COLO829 (cell line): ENCODE measurements around the gene MRPS33.
A peak's percentile ranks its signal among the peaks of the same experiment; 100 is the strongest.
"Not testable (repeated sequence)": the region's sequence is repeated elsewhere in the genome, so short reads cannot be mapped to it uniquely, and the experiment has no call there.

Experiments
- DNase-seq: peaks from one replicate; pipeline ENCODE4 v3.0.0; 2012; ENCODE audit warnings: low spot score

Gene MRPS33

GRCh38 chr7:141014524-141015395 lies at the start of gene MRPS33:
TSS of gene MRPS33 (minus strand) at chr7:141014952. CDS start at chr7:141010633, 4,319 bp downstream.
- DNase-seq = peak; percentile 100

- DNase-seq = no peak
Measured at GRCh38 chr7:141057788-141058187, 43.0 kb upstream of the MRPS33 start.

GRCh38 chr7:141055146-141055545 lies 40.4 kb upstream of the MRPS33 start:
- DNase-seq = no peak

GRCh38 chr7:141053626-141054025 lies 38.9 kb upstream of the MRPS33 start:
- no peak for DNase-seq

- DNase-seq = no peak
Measured at GRCh38 chr7:141045842-141046620, 31.3 kb upstream of the MRPS33 start.

- no peak for DNase-seq
Measured at GRCh38 chr7:141045126-141045841, 30.5 kb upstream of the MRPS33 start.

- DNase-seq = no peak
Measured at GRCh38 chr7:141043616-141044015, 28.9 kb upstream of the MRPS33 start.

- DNase-seq = no peak
Measured at GRCh38 chr7:141042222-141043193, 27.8 kb upstream of the MRPS33 start.

GRCh38 chr7:141039376-141039775 lies 24.6 kb upstream of the MRPS33 start:
- no peak for DNase-seq

- not testable (repeated sequence) for DNase-seq
Measured at GRCh38 chr7:141038100-141038499, 23.3 kb upstream of the MRPS33 start.

- DNase-seq = not testable (repeated sequence)
Measured at GRCh38 chr7:141032539-141033323, 18.0 kb upstream of the MRPS33 start.

GRCh38 chr7:141028767-141029166 lies 14.0 kb upstream of the MRPS33 start:
- no peak for DNase-seq

GRCh38 chr7:141027043-141027442 lies 12.3 kb upstream of the MRPS33 start:
- DNase-seq = no peak

- no peak for DNase-seq
Measured at GRCh38 chr7:141024668-141025067, 9.9 kb upstream of the MRPS33 start.

GRCh38 chr7:141023295-141023694 lies 8.5 kb upstream of the MRPS33 start:
- no peak for DNase-seq

- no peak for DNase-seq
Measured at GRCh38 chr7:141017555-141017954, 2.8 kb upstream of the MRPS33 start.

GRCh38 chr7:141016349-141016748 lies 1.6 kb upstream of the MRPS33 start:
- no peak for DNase-seq

- DNase-seq = peak; percentile 74
Measured at GRCh38 chr7:141014125-141014523, 628 bp downstream of the MRPS33 start.

- peak; percentile 37 for DNase-seq
Measured at GRCh38 chr7:141013345-141013715, 1.4 kb downstream of the MRPS33 start.

- DNase-seq = peak; percentile 38
Measured at GRCh38 chr7:141012696-141013344, 1.9 kb downstream of the MRPS33 start.
